GM04503 (cell line): ENCODE data around the gene GALNT1.

ENCODE experiments used
- DNase-seq: peaks from one replicate; pipeline ENCODE4 v3.0.0-alpha.2; 2012; ENCODE audit warnings: low read depth

Gene GALNT1

GRCh38 chr18:35721431-35722081 is 140.0 kb downstream of the GALNT1 start:
- no peak for DNase-seq

- DNase-seq: no peak
Measured at GRCh38 chr18:35728676-35729075, 147.1 kb downstream of the GALNT1 start.

GRCh38 chr18:35729991-35730668 is 148.6 kb downstream of the GALNT1 start:
- DNase-seq: no peak

- DNase-seq: no peak
Measured at GRCh38 chr18:35730691-35731370, 149.3 kb downstream of the GALNT1 start.

- DNase-seq: no peak
Measured at GRCh38 chr18:35731701-35732100, 150.2 kb downstream of the GALNT1 start.

GRCh38 chr18:35732162-35732561 is 150.6 kb downstream of the GALNT1 start:
- DNase-seq: no peak

GRCh38 chr18:35732636-35733035 is 151.1 kb downstream of the GALNT1 start:
- DNase-seq: peak; percentile 73

GRCh38 chr18:35733408-35733807 is 151.9 kb downstream of the GALNT1 start:
- no peak for DNase-seq

GRCh38 chr18:35736696-35737095 is 155.2 kb downstream of the GALNT1 start:
- peak; percentile 21 for DNase-seq

- DNase-seq: no peak
Measured at GRCh38 chr18:35739778-35740177, 158.2 kb downstream of the GALNT1 start.

- no peak for DNase-seq
Measured at GRCh38 chr18:35740656-35741055, 159.1 kb downstream of the GALNT1 start.

- no peak for DNase-seq
Measured at GRCh38 chr18:35743916-35744315, 162.4 kb downstream of the GALNT1 start.

- DNase-seq: no peak
Measured at GRCh38 chr18:35745814-35746213, 164.3 kb downstream of the GALNT1 start.

GRCh38 chr18:35746826-35747339 is 165.3 kb downstream of the GALNT1 start:
- no peak for DNase-seq

GRCh38 chr18:35747894-35748472 is 166.4 kb downstream of the GALNT1 start:
- no peak for DNase-seq

- no peak for DNase-seq
Measured at GRCh38 chr18:35749701-35750100, 168.2 kb downstream of the GALNT1 start.

- no peak for DNase-seq
Measured at GRCh38 chr18:35750929-35751328, 169.4 kb downstream of the GALNT1 start.

- no peak for DNase-seq
Measured at GRCh38 chr18:35753306-35753910, 171.9 kb downstream of the GALNT1 start.

GRCh38 chr18:35754464-35754863 is 172.9 kb downstream of the GALNT1 start:
- DNase-seq: no peak

- no peak for DNase-seq
Measured at GRCh38 chr18:35755369-35755768, 173.8 kb downstream of the GALNT1 start.

- DNase-seq: no peak
Measured at GRCh38 chr18:35756506-35757117, 175.1 kb downstream of the GALNT1 start.
